WTC11 (cell line): ENCODE data around the gene SLC48A1. TPM values are rescaled to one million over a fixed set of nuclear protein-coding genes. Genes with fewer than 3 reads are reported as not detected.

Source experiments
- ATAC-seq: fragments of 200-7000 bp; cut with Tn5 transposase; 2 replicates; pipeline ENCODE4 v1.10.0; 2021; ENCODE audit warnings: mild to moderate bottlenecking, moderate library complexity
- CTCF ChIA-PET: fragments of 300-600 bp; sonication (Branson Sonifier 250); formaldehyde crosslinking; loops from one replicate; lab custom pipeline; 2021; ENCODE audit warnings: antibody characterized with exemption; lab: Charles Lee
- POLR2A ChIA-PET: fragments of 350-600 bp; sonication (Branson Sonifier 250); formaldehyde crosslinking; loops from one replicate; lab custom pipeline; 2021; ENCODE audit warnings: antibody characterized with exemption; lab: Charles Lee
- DNase-seq: peaks from one replicate; pipeline ENCODE4 v3.0.0; 2021; ENCODE audit warnings: low spot score
- H3K27ac Mint-ChIP-seq: 2 replicates; pipeline ENCODE4 v1.8.0; 2021; ENCODE audit warnings: mixed read lengths
- H3K27me3 Mint-ChIP-seq: 2 replicates; pipeline ENCODE4 v1.8.0; 2021; ENCODE audit warnings: low read depth, mild to moderate bottlenecking, moderate library complexity, mixed read lengths
- H3K36me3 Mint-ChIP-seq: 2 replicates; pipeline ENCODE4 v1.8.0; 2021; ENCODE audit warnings: mixed read lengths
- H3K4me1 Mint-ChIP-seq: 2 replicates; pipeline ENCODE4 v1.8.0; 2022; ENCODE audit warnings: mixed read lengths
- H3K4me3 Mint-ChIP-seq: 2 replicates; pipeline ENCODE4 v1.8.0; 2021; ENCODE audit warnings: mild to moderate bottlenecking, moderate library complexity, mixed read lengths
- H3K9me3 Mint-ChIP-seq: 2 replicates; pipeline ENCODE4 v1.8.0; 2021; ENCODE audit warnings: mixed read lengths
- ATF1 ChIP-seq: sonication (generic); formaldehyde crosslinking; IDR thresholded peaks from 2 replicates; pipeline ENCODE4 v1.8.1; 2023; ENCODE audit warnings: mild to moderate bottlenecking, moderate library complexity, missing genetic modification reagents
- ATF2 ChIP-seq: sonication (generic); formaldehyde crosslinking; IDR thresholded peaks from 2 replicates; pipeline ENCODE4 v1.8.1; 2022; ENCODE audit warnings: low read depth, missing genetic modification reagents, borderline replicate concordance
- ESRRA ChIP-seq: sonication (generic); formaldehyde crosslinking; IDR thresholded peaks from 2 replicates; pipeline ENCODE4 v1.8.1; 2022; ENCODE audit warnings: mild to moderate bottlenecking, missing genetic modification reagents, borderline replicate concordance
- FOXK1 ChIP-seq: sonication (generic); formaldehyde crosslinking; IDR thresholded peaks from 2 replicates; pipeline ENCODE4 v1.8.0; 2022; ENCODE audit warnings: mild to moderate bottlenecking, moderate library complexity, missing genetic modification reagents
- GABPB1 ChIP-seq: sonication (generic); formaldehyde crosslinking; IDR thresholded peaks from 2 replicates; pipeline ENCODE4 v1.8.1; 2023; ENCODE audit warnings: mild to moderate bottlenecking, missing genetic modification reagents
- GRHL2 ChIP-seq: fragments of 250-450 bp; sonication (Bioruptor Pico); IDR thresholded peaks from 2 replicates; pipeline ENCODE4 v1.8.0; 2022; ENCODE audit warnings: mild to moderate bottlenecking, moderate library complexity; ENCODE audit not compliant: insufficient replicate concordance, severe bottlenecking
- GTF2I ChIP-seq: fragments of 250-450 bp; sonication (Bioruptor Pico); conservative IDR thresholded peaks from 2 replicates; pipeline ENCODE4 v1.4.0; 2021; ENCODE audit warnings: mild to moderate bottlenecking
- MAX ChIP-seq: sonication (generic); formaldehyde crosslinking; IDR thresholded peaks from 2 replicates; pipeline ENCODE4 v1.8.0; 2022; ENCODE audit warnings: mild to moderate bottlenecking, missing genetic modification reagents
- MLX ChIP-seq: sonication (generic); formaldehyde crosslinking; IDR thresholded peaks from 2 replicates; pipeline ENCODE4 v1.8.1; 2023; ENCODE audit warnings: mild to moderate bottlenecking, missing genetic modification reagents, moderate library complexity
- NFE2L1 ChIP-seq: sonication (generic); formaldehyde crosslinking; IDR thresholded peaks from 2 replicates; pipeline ENCODE4 v1.8.1; 2023; ENCODE audit warnings: missing genetic modification reagents
- NFYB ChIP-seq: sonication (generic); formaldehyde crosslinking; conservative IDR thresholded peaks from 2 replicates; pipeline ENCODE4 v1.8.0; 2022; ENCODE audit warnings: low read depth, missing genetic modification reagents
- PRRX2 ChIP-seq: fragments of 250-450 bp; sonication (Bioruptor Pico); IDR thresholded peaks from 2 replicates; pipeline ENCODE4 v1.8.0; 2021; ENCODE audit warnings: mild to moderate bottlenecking
- RELA ChIP-seq: sonication (generic); formaldehyde crosslinking; IDR thresholded peaks from 2 replicates; pipeline ENCODE4 v1.8.1; 2022; ENCODE audit warnings: missing genetic modification reagents, mild to moderate bottlenecking, borderline replicate concordance
- SMAD4 ChIP-seq: sonication (generic); formaldehyde crosslinking; IDR thresholded peaks from 2 replicates; pipeline ENCODE4 v1.8.0; 2022; ENCODE audit warnings: mild to moderate bottlenecking, missing genetic modification reagents
- STAT6 ChIP-seq: sonication (generic); formaldehyde crosslinking; conservative IDR thresholded peaks from 2 replicates; pipeline ENCODE4 v1.8.1; 2023; ENCODE audit warnings: mild to moderate bottlenecking, low read depth, missing genetic modification reagents, moderate library complexity
- TEAD1 ChIP-seq: sonication (generic); formaldehyde crosslinking; IDR thresholded peaks from 2 replicates; pipeline ENCODE4 v1.8.0; 2022; ENCODE audit warnings: mild to moderate bottlenecking, missing genetic modification reagents
- TP53 ChIP-seq: sonication (generic); formaldehyde crosslinking; IDR thresholded peaks from 2 replicates; pipeline ENCODE4 v1.8.1; 2023; ENCODE audit warnings: mild to moderate bottlenecking, missing genetic modification reagents
- USF1 ChIP-seq: sonication (generic); formaldehyde crosslinking; IDR thresholded peaks from 2 replicates; pipeline ENCODE4 v1.8.0; 2022; ENCODE audit warnings: mild to moderate bottlenecking, missing genetic modification reagents
- USF2 ChIP-seq: sonication (generic); formaldehyde crosslinking; IDR thresholded peaks from 2 replicates; pipeline ENCODE4 v1.8.1; 2023; ENCODE audit warnings: mild to moderate bottlenecking, missing genetic modification reagents, moderate library complexity
- ZNF423 ChIP-seq: fragments of 250-450 bp; sonication (Bioruptor Pico); IDR thresholded peaks from 2 replicates; pipeline ENCODE4 v2.1.2; 2022; ENCODE audit warnings: mild to moderate bottlenecking, moderate library complexity
- ZSCAN18 ChIP-seq: fragments of 250-450 bp; sonication (Bioruptor Pico); IDR thresholded peaks from 2 replicates; pipeline ENCODE4 v2.1.2; 2022; ENCODE audit warnings: mild to moderate bottlenecking, moderate library complexity
- total RNA-seq: library from RNA; stranded (reverse); gene quantifications from 3 replicates; pipeline ENCODE4 v1.2.3, GENCODE V29; 2021

SLC48A1 gene
- total RNA-seq, 1 experiment from 2014 or later: 13.8 TPM

- DNase-seq (no peak), ATAC-seq (no peak)
- Mint-ChIP-seq H3K27me3 (peaks cover 4% of the 10 kb centered on the region; the same call in 1 of the 2 replicates), H3K36me3 (no peaks in the 10 kb centered on the region), H3K4me1 (peaks cover 30% of the 10 kb centered on the region), H3K4me3 (no peak overlapping the region), H3K9me3 (no peaks in the 10 kb centered on the region), H3K27ac (no peak overlapping the region; the same call in 1 of the 2 replicates)
- ChIA-PET CTCF (interaction anchor here (0.7 to 15.4 kb wide), 7 partner anchors 10 to 464 kb away, joined by 3 to 735 read pairs (median 7); partner anchors contain the start of gene SLC48A1), POLR2A (interaction anchor here (0.9 kb wide), 1 partner anchor 25 kb away, joined by 3 read pairs; no protein-coding TSS in a partner anchor)
- TF ChIP-seq ESRRA (CRISPR knock-in tag): no peak
- TF ChIP-seq TEAD1: no peak
- TF ChIP-seq SMAD4 (CRISPR knock-in tag): no peak
- TF ChIP-seq MAX (CRISPR knock-in tag): no peak
- no peak for TF ChIP-seq USF1 (CRISPR knock-in tag)
- TF ChIP-seq FOXK1: no peak
- TF ChIP-seq RELA (CRISPR knock-in tag): no peak
- TF ChIP-seq ZNF423 (CRISPR knock-in tag): no peak
- no peak for TF ChIP-seq GABPB1 (CRISPR knock-in tag)
- TF ChIP-seq TP53 (CRISPR knock-in tag): no peak
- no peak for TF ChIP-seq NFYB (CRISPR knock-in tag)
- no peak for TF ChIP-seq ATF1
- no peak for TF ChIP-seq ZSCAN18 (CRISPR knock-in tag)
- no peak for TF ChIP-seq PRRX2 (CRISPR knock-in tag)
- TF ChIP-seq GRHL2 (CRISPR knock-in tag): no peak
Measured at GRCh38 chr12:47733142-47733541, 39.9 kb upstream of the SLC48A1 start.

GRCh38 chr12:47734725-47735480 is 38.1 kb upstream of the SLC48A1 start:
- CTCF ChIA-PET: interaction anchor here (1.1 to 15.4 kb wide), 5 partner anchors 9 to 104 kb away, joined by 3 to 735 read pairs (median 36); partner anchors contain the start of gene SLC48A1
- ATAC-seq (peak; percentile 86), DNase-seq (peak; percentile 34)
- Mint-ChIP-seq H3K27ac (no peak overlapping the region; the same call in none of the 2 replicates), H3K4me1 (peaks cover 26% of the 10 kb centered on the region), H3K9me3 (no peaks in the 10 kb centered on the region), H3K36me3 (no peaks in the 10 kb centered on the region), H3K27me3 (peaks cover 7% of the 10 kb centered on the region; the same call in 1 of the 2 replicates), H3K4me3 (no peak overlapping the region)
- POLR2A ChIA-PET: interaction anchor here (0.7 to 1.1 kb wide), 2 partner anchors 10 to 46 kb away, joined by 3 to 4 read pairs; partner anchors contain the start of gene ENDOU
- TF ChIP-seq GTF2I (CRISPR knock-in tag): no peak

GRCh38 chr12:47735649-47736048 is 37.4 kb upstream of the SLC48A1 start:
- no peak overlapping the region for H3K27ac Mint-ChIP-seq
- DNase-seq (no peak), ATAC-seq (no peak)
- no peak overlapping the region for H3K4me3 Mint-ChIP-seq
- H3K4me1 Mint-ChIP-seq: peaks cover 26% of the 10 kb centered on the region
- no peaks in the 10 kb centered on the region for H3K36me3 Mint-ChIP-seq
- H3K9me3 Mint-ChIP-seq: no peaks in the 10 kb centered on the region
- peaks cover 7% of the 10 kb centered on the region; the same call in 1 of the 2 replicates for H3K27me3 Mint-ChIP-seq
- POLR2A ChIA-PET: no interaction called here
- CTCF ChIA-PET: interaction anchor here (1.7 to 15.4 kb wide), 6 partner anchors 8 to 103 kb away, joined by 13 to 735 read pairs (median 42); partner anchors contain the start of genes RAPGEF3 and SLC48A1
- TF ChIP-seq TEAD1 (no peak), NFE2L1 (no peak), MLX (CRISPR knock-in tag) (no peak), ESRRA (CRISPR knock-in tag) (no peak), ATF2 (no peak), STAT6 (no peak), USF2 (no peak)
